Activated T-helper 2 cell treated with anti-CD3 and anti-CD28 coated beads, Interferon-gamma antibody, Interleukin-2, Interleukin-4, amounts not matched to agents 10 μg/mL and 5 μg/mL and 100 μg/mL, durations not matched to agents 14 hours and 24 hours and 36 hours (primary cell): ENCODE results near the gene CLNK. TPM values are rescaled to one million over a fixed set of nuclear protein-coding genes. Genes with fewer than 3 reads are reported as not detected.

Experiments used
- DNase-seq: peaks from one replicate; pipeline ENCODE4 v3.0.0; 2021; ENCODE audit warnings: low spot score
- H3K27ac Mint-ChIP-seq: one replicate; pipeline ENCODE4 v1.8.0; 2021; ENCODE audit warnings: mixed read lengths
- H3K27me3 Mint-ChIP-seq: one replicate; pipeline ENCODE4 v1.8.0; 2021; ENCODE audit warnings: low read depth, mixed read lengths
- H3K36me3 Mint-ChIP-seq: one replicate; pipeline ENCODE4 v1.8.0; 2021; ENCODE audit warnings: low read depth, mixed read lengths
- H3K4me1 Mint-ChIP-seq: one replicate; pipeline ENCODE4 v1.8.0; 2021; ENCODE audit warnings: low read depth, mixed read lengths
- H3K4me3 Mint-ChIP-seq: one replicate; pipeline ENCODE4 v1.8.0; 2021; ENCODE audit warnings: low read depth, mild to moderate bottlenecking, moderate library complexity, mixed read lengths
- H3K9me3 Mint-ChIP-seq: one replicate; pipeline ENCODE4 v1.8.0; 2021; ENCODE audit warnings: mixed read lengths
- intact Hi-C: fragments of 100-400 bp; cut with micrococcal nuclease; formaldehyde crosslinking; loops from one replicate; pipeline ENCODE4 v1.15.1; 2023
- total RNA-seq: library from RNA; stranded (reverse); gene quantifications from 2 replicates; pipeline ENCODE4 v1.2.3, GENCODE V29; 2022

CLNK gene
- total RNA-seq, 1 donor from 2014 or later = 0.89 TPM

DNA sequence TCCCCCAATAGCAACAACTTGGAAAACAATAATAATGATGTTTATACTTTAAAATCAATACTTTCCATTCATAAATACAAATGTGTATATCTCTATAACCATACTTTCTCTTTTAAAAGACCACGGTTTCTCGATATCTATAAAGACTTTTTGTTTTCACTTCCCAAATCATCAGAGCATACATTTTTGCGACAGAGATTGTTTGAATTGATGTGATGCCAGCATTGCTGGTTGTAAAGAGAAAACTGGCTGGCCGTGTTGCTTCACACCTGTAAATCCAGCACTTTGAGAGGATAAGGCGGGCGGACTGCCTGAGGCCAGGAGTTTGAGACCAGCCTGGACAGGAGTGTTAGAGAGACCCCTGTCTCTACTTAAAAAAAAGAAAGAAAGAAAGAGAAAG lies 149.7 kb downstream of the CLNK start:
- peaks cover 11% of the 10 kb centered on the region for H3K27me3 Mint-ChIP-seq
- no peaks in the 10 kb centered on the region for H3K9me3 Mint-ChIP-seq
- H3K36me3 Mint-ChIP-seq = no peaks in the 10 kb centered on the region
- H3K27ac Mint-ChIP-seq = no peak overlapping the region
- no peak overlapping the region for H3K4me3 Mint-ChIP-seq
- no peaks in the 10 kb centered on the region for H3K4me1 Mint-ChIP-seq
- intact Hi-C loops = loop anchor here (5.0 kb wide), 2 partner anchors 193 to 518 kb away; no protein-coding TSS in a partner anchor
- DNase-seq = no peak

DNA sequence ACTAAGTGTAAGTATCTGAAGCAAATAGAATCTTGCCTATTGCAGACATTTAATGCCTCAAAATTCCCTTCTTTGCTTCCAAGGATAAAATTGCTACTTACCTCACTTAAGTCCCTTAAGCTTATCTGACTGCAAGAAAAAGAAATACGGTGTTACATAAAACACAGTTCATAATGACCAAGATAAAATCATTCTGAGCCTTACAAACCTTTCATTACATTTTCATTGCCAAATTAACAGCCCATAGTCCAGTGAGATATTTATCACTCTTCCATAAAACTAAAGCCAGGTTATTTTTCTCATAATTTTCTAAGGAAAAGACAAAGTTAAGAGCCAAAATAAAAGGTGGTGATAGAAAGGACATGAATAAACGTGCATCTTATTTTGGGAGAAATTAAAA lies 152.4 kb downstream of the CLNK start:
- intact Hi-C loops = no loop called here
- Mint-ChIP-seq H3K36me3 (no peaks in the 10 kb centered on the region), H3K4me1 (no peaks in the 10 kb centered on the region), H3K27me3 (peaks cover 16% of the 10 kb centered on the region), H3K27ac (no peak overlapping the region), H3K4me3 (no peak overlapping the region), H3K9me3 (no peaks in the 10 kb centered on the region)
- DNase-seq = no peak

DNA sequence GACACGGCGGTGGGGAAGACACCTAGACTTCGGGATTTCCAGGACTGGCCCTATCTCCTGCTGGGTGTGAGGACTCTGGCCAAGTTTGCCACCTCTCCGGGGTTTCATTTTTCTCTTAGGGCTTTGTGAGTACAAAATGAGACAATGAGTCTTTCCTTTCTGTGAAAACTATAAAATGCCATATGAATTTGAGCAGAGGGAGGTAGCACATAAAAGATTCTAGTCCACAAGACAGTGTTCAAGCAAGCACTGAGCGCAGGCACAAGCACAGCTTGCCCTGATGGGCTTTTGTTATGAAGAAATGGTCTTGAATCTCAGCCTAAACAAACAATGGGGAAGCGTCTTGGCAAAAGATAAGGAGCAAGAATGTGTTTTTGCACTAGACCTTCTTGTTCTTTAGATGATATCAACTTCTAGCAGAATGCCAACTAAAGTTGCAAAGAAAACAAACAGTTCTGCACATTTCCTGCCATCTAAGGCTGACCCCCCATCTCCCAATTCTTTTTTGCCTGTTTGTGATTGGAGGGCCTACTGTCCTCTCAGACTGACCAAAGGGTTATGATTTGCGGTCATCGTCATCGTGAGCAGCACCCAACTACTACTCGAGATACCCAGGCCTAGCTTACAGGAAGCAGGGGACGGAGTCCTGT lies 154.3 kb downstream of the CLNK start:
- H3K4me3 Mint-ChIP-seq = no peak overlapping the region
- no peak overlapping the region for H3K27ac Mint-ChIP-seq
- H3K27me3 Mint-ChIP-seq = peaks cover 12% of the 10 kb centered on the region
- no peaks in the 10 kb centered on the region for H3K9me3 Mint-ChIP-seq
- DNase-seq = no peak
- no peaks in the 10 kb centered on the region for H3K4me1 Mint-ChIP-seq
- H3K36me3 Mint-ChIP-seq = no peaks in the 10 kb centered on the region
- intact Hi-C loops = no loop called here

DNA sequence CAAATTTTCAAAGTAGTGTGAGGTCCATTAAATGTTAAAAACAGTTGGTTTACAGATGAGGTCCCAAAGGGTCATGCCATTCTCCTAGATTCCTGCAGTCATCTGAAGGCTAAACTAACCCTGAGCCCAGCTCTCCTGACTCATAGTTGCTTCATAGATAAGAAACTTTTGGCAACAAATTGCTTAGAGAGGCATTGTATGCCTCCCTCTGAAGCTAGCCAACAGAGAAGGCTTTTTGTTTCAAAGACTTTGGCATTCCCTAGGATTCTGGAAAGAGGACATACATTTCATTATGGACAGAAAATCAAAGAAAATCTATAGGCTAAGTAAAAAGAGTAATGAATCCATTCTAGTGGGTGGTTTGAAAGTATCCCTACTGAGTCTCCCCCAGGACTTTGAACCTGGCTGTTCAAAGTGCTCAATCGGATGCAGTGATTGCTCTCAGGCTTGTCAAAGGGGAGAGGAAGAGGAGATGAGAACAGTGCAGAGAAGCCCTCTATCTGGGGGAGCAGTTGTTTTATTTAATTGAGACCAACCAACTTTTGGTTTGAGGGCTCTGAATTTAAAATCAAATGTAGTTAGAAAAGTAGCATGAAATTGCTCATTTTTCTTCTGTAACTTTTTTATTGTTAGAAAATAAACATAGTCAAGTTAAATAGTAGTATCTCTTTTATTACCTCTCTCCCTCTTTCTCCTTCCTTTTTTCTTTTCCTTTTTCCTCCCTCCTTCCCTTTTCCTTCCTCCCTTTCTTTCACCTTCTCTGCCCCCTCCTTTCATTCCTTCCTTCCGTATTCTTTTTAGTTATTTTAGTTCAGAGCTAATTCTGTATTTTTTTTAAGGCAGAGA lies 155.1 kb downstream of the CLNK start:
- Mint-ChIP-seq H3K4me1 (no peaks in the 10 kb centered on the region), H3K27ac (no peak overlapping the region), H3K4me3 (no peak overlapping the region), H3K36me3 (no peaks in the 10 kb centered on the region), H3K27me3 (peaks cover 12% of the 10 kb centered on the region), H3K9me3 (no peaks in the 10 kb centered on the region)
- no peak for DNase-seq
- intact Hi-C loops = no loop called here

DNA sequence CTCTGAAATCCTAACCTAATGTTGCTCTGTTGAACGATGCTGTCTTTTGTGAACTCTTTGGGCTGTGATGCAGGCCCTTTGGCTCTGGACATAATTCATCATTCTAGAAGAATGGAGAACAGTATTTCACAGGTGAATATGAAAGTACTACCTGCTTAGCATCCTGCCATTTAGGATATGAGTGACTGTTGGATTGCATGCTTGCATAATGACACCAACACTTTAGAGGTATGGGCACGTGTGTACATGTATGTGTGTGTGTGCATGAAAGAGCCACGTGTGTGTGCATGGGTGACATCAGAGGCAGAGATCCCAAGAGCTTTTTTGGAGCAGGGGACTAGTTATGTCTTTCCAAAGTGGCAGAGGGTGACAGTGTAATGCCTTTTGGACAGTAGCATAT lies 157.1 kb downstream of the CLNK start:
- intact Hi-C loops = no loop called here

DNA sequence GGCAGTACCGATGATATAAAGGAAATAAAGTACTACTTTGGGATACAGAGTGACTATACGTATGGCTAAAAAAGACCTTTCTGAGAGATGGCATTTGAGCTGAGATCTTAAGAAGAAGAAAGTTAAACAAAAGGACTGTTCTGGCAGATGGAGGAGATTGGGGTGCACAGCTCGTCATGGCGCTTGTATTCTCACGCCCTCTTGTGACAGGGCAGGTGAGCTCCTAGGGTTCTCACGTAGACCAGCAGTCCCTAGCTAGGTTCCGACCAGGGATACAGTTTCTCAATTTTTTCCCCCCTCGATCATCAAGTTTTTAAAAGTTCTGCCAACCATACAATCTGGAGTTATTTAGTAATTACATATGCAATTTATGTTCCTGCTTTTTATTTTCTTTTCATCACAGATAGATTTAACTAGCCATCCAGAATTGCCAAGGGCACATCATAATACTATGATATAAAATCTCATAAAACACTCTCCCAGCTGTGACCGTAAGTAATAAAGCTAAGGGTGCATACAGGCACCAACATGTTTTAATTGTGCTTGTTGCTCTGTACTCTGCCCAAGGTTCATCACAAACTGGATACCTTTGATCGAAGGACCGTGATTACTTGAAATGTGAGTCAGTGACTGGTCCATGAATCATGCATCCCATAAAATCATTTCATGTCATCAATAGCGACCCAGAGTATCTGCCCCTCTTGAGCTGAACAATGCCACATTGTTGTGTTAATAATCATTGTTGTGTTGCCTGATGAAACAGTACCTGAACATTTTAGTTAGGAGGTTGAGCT lies 157.9 kb downstream of the CLNK start:
- Mint-ChIP-seq H3K36me3 (no peaks in the 10 kb centered on the region), H3K4me3 (no peak overlapping the region), H3K4me1 (no peaks in the 10 kb centered on the region), H3K27ac (no peak overlapping the region), H3K27me3 (peaks cover 8% of the 10 kb centered on the region), H3K9me3 (no peaks in the 10 kb centered on the region)
- DNase-seq = no peak
- intact Hi-C loops = no loop called here

More for the DNA sequence above, 157.1 kb downstream of the CLNK start:
- Mint-ChIP-seq H3K27ac (no peak overlapping the region), H3K4me3 (no peak overlapping the region), H3K27me3 (peaks cover 8% of the 10 kb centered on the region), H3K36me3 (no peaks in the 10 kb centered on the region), H3K9me3 (no peaks in the 10 kb centered on the region), H3K4me1 (no peaks in the 10 kb centered on the region)
- no peak for DNase-seq

DNA sequence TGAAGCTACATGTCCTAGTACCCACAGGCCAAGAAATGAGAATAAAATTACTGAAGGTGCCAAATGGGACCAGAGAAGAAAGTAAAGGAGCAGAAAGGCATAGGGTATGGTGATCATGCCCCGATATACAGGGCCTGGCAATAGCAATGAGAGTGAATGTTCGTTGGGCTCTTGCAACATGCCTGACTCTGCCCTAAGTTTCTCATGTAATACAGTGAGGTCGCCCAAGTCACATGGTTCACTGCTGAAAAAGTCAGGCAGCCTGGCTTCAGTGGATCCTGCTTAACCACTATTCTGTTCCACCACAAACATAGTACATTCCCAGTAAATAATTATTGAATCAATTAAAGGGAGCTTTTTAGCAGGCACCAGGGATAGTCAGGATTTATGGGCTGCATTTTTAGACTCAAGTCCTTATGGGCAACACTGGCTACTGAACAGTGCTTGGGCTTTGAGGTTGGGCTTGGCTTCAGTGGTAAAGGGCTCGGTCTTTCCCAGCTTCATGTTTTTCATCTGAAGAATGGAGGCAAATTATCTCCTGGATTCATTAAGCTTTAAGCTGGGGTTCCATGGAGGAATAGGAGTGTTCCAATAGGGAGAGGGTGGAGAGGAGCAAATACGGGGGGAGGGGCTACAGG lies 160.3 kb downstream of the CLNK start:
- no peaks in the 10 kb centered on the region for H3K36me3 Mint-ChIP-seq
- no peaks in the 10 kb centered on the region for H3K4me1 Mint-ChIP-seq
- H3K27ac Mint-ChIP-seq = no peak overlapping the region
- intact Hi-C loops = no loop called here
- H3K27me3 Mint-ChIP-seq = peaks cover 5% of the 10 kb centered on the region
- H3K9me3 Mint-ChIP-seq = no peaks in the 10 kb centered on the region
- no peak overlapping the region for H3K4me3 Mint-ChIP-seq
- DNase-seq = no peak

DNA sequence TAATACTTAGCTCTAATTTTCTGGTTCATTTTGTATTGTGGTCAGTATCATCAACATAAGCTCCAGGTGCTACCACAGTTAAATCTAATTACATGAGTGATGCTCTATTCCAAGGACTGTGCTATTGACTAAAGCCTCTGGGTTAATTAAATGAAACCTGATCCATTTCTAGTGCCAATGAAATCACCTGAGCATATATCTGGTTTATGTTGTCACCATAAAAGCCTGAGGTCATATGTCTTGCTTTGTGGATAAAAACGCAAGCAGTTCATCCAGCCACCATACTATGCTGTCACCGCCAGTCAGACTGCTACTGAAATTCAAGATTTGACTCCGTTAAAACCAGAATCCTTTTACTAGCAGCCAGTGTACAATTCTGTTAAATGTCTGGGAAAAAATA lies 163.1 kb downstream of the CLNK start:
- intact Hi-C loops = no loop called here
- no peak overlapping the region for H3K27ac Mint-ChIP-seq
- no peak for DNase-seq
- H3K9me3 Mint-ChIP-seq = no peaks in the 10 kb centered on the region
- no peak overlapping the region for H3K4me3 Mint-ChIP-seq
- no peaks in the 10 kb centered on the region for H3K36me3 Mint-ChIP-seq
- H3K4me1 Mint-ChIP-seq = no peaks in the 10 kb centered on the region
- no peaks in the 10 kb centered on the region for H3K27me3 Mint-ChIP-seq

DNA sequence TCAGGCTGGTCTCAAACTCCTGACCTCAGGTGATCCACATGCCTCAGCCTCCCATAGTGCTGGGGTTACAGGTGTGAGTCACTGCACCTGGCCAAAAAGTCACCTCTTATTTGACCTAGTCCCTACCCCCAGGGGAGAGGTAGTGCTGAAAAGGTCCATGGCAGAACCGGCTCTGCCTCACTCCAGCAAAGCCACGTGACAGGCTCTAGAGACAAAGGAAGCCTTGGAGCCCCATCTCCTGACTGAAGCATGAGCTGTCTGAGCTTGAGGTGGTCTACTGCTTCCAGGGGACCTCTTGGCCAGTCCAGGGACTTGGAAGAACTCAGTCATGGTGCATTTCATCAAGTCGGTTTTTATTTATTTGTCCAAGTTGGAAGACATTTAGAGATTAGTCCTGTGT lies 174.8 kb downstream of the CLNK start:
- no peaks in the 10 kb centered on the region for H3K27me3 Mint-ChIP-seq
- intact Hi-C loops = no loop called here
- peaks cover 4% of the 10 kb centered on the region for H3K4me1 Mint-ChIP-seq
- DNase-seq = no peak
- H3K36me3 Mint-ChIP-seq = no peaks in the 10 kb centered on the region
- H3K27ac Mint-ChIP-seq = no peak overlapping the region
- H3K9me3 Mint-ChIP-seq = peaks cover 6% of the 10 kb centered on the region
- H3K4me3 Mint-ChIP-seq = no peak overlapping the region

DNA sequence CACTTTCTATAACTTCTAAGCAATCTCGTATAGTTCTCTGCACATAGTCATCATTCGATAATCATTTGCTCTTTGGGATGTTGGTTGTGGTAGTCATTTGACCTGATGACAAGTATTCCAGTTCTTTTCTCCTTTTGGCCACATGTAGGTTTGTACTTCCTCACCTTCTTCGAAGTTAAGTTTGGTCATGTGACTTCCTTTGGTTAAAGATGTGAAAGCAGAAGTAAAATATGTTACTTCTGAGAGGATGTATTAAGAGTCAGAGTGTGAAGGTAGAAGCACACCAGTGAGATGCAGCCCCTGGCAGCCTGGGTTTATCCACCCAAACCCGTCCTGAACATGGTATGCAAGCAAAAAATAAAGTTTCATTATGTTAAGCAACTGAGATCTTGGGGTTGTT lies 178.5 kb downstream of the CLNK start:
- H3K4me1 Mint-ChIP-seq = peaks cover 4% of the 10 kb centered on the region
- no peaks in the 10 kb centered on the region for H3K27me3 Mint-ChIP-seq
- no peak overlapping the region for H3K27ac Mint-ChIP-seq
- no peaks in the 10 kb centered on the region for H3K36me3 Mint-ChIP-seq
- H3K4me3 Mint-ChIP-seq = no peak overlapping the region
- no peak for DNase-seq
- intact Hi-C loops = no loop called here
- peaks cover 6% of the 10 kb centered on the region for H3K9me3 Mint-ChIP-seq

DNA sequence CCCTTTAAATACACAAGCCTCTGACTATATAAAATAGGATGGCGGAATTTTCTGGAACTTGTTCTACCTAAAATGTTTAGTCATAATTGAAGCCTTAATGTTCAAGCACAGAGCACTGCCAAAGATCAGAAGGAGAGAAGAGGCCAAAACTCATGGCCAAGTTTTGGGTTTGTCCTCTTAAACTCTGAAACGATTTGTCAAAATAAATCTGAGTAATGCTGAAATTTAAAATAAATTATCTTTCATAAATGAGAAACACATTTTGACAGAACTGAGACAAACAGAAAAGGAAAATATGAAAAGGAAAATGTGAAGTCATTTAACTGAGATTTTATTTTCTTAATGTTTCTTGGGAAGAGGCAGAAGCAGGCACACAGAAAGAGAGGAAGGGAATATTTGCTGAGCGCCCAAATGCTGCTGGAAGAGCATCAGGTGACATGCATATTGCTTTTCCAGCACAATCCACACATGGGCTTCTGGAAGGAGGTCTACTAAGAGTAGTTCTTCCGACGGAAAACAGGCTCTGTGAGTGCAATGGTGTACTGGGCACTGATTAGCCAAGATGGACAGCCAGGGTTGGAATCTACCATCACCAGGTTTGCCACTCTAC lies 179.9 kb downstream of the CLNK start:
- no peaks in the 10 kb centered on the region for H3K27me3 Mint-ChIP-seq
- peaks cover 4% of the 10 kb centered on the region for H3K4me1 Mint-ChIP-seq
- DNase-seq = no peak
- no peaks in the 10 kb centered on the region for H3K36me3 Mint-ChIP-seq
- H3K4me3 Mint-ChIP-seq = no peak overlapping the region
- H3K9me3 Mint-ChIP-seq = peaks cover 6% of the 10 kb centered on the region
- intact Hi-C loops = no loop called here
- H3K27ac Mint-ChIP-seq = no peak overlapping the region

DNA sequence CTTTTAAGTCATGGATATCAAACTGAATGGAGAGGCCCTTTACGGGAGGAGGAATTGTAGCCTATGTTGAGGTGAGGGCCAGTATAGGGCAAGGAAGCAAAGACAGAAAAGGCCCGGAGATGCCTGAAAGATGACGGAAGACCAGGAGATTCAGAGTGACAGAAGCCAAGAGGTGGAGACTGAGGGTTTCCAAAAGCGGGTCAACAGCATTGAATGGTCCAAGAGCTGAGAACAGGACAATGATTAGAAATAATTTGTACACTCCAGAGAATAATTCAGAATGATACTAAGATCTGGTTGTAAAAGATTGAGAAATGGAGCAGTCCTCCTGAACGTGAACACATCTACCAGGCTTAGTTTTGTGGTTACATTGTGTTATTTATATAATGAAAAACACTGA lies 181.9 kb downstream of the CLNK start:
- peaks cover 4% of the 10 kb centered on the region for H3K4me1 Mint-ChIP-seq
- intact Hi-C loops = no loop called here
- peaks cover 6% of the 10 kb centered on the region for H3K9me3 Mint-ChIP-seq

More for the DNA sequence above, 181.9 kb downstream of the CLNK start:
- Mint-ChIP-seq H3K27ac (no peak overlapping the region), H3K4me3 (no peak overlapping the region), H3K27me3 (no peaks in the 10 kb centered on the region), H3K36me3 (no peaks in the 10 kb centered on the region)
- DNase-seq = no peak
